ENCODE measurements around the gene TAF8.

Gene TAF8

DNA sequence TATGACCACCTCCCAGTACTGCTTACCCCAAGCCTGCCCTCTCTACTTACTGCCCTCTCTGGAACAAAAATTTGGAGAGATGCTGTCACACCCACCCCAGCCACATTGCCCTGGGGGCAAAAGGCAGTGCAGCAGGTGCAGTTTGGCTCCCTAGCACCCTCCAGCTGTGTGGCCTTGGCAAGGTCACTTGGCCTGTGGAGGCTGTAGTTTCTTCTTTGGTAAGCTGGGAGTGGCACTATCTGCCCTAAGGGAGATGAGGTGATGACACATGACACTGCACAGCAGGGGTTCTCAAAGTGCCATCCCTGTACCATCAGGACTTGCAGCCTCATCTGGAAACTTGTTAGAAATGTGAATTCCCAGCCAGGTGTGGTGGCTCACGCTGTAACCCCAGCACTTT lies 44.8 kb downstream of the TAF8 start:
- ATAC-seq = no peak
- H3K9me3 Mint-ChIP-seq = no peaks in the 10 kb centered on the region
- H3K4me1 Mint-ChIP-seq = peaks cover 43% of the 10 kb centered on the region
- H3K4me3 Mint-ChIP-seq = no peak overlapping the region
- peak overlapping the region; percentile 26 for H3K27ac Mint-ChIP-seq
- H3K36me3 Mint-ChIP-seq = no peaks in the 10 kb centered on the region
- DNase-seq (ENCODE audit: low spot score in 2 of 2) = no peak

DNA sequence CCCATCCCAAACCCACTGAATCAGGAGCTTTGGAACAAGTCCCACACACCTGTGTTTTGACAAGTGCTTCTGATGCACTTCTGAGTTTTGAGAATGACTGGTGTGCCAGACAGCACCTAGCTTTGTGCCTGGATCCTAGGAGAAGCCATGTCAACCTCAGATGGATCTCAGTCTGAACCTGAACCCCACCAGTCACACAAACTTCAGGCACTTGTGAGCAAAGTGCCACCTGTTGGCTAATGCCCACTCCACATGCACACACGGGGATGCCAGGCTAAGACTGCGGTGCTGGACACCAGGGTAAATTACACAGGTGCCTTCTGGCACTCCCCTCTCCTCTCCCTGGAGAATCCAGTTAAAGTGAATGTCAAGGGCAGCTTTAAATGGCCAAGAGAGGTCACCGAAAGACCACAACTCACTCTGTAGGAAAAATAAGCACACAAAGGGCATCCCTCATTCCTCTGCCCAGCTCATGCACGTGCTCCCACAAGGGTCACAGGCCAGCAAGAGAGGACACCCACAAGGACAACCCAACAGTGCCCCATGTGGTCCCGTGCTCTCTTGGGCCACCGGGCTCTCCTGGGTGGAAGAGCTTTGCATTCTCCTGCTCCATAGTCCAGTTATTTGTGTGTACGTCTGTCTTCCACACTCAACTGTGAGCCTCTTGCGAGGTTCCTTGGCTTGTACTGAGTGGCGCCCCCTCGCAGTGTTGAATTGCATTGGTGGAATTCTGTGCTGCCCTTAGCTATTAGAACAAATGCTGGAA lies 45.6 kb downstream of the TAF8 start:
- Mint-ChIP-seq H3K4me1 (peaks cover 50% of the 10 kb centered on the region), H3K9me3 (no peaks in the 10 kb centered on the region), H3K4me3 (no peak overlapping the region), H3K27ac (peak overlapping the region; percentile 26), H3K36me3 (no peaks in the 10 kb centered on the region)
- DNase-seq (ENCODE audit: low spot score in 2 of 2) (no peak), ATAC-seq (no peak)

DNA sequence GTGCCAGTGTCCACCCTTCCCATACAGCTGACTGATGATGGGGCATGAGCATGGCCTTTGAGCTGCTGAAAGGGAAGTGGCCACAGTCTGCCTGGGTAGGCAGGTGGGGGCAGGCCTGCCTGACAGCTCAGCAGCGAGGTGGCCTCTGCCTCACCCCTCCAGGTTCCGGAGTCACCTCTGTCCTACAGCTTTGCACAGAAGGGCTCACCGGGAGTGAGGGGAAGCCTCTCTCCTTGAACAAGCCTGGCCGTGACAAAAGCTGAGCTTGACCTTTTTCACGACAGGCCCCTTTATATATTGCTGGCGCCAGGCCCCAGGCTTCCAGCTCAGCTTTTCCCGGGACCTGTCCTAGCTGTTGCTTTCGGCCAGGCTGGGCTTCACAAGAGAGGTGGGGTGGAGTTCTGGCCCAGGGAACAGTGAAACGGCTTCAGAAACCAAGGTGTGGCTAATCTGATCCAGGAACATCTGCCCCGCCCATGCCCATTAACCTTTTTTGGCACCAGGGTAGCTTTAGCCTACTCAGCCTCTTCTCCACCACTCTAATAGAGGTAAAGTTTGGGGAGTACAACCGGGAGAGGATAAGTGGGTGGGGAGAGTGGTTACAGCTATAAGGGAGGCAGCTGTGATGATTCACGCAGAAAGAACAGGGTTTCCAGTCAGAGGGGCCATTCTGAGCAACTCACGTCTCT lies 49.2 kb downstream of the TAF8 start:
- Mint-ChIP-seq H3K4me1 (peaks cover 73% of the 10 kb centered on the region), H3K27ac (peak overlapping the region; percentile 97), H3K36me3 (peaks cover 11% of the 10 kb centered on the region), H3K9me3 (no peaks in the 10 kb centered on the region), H3K4me3 (peak overlapping the region; percentile 70)
- ATAC-seq = peak; percentile 78
- DNase-seq (ENCODE audit: low spot score in 2 of 2) = peak in 1 of 2 donors; percentile 77

DNA sequence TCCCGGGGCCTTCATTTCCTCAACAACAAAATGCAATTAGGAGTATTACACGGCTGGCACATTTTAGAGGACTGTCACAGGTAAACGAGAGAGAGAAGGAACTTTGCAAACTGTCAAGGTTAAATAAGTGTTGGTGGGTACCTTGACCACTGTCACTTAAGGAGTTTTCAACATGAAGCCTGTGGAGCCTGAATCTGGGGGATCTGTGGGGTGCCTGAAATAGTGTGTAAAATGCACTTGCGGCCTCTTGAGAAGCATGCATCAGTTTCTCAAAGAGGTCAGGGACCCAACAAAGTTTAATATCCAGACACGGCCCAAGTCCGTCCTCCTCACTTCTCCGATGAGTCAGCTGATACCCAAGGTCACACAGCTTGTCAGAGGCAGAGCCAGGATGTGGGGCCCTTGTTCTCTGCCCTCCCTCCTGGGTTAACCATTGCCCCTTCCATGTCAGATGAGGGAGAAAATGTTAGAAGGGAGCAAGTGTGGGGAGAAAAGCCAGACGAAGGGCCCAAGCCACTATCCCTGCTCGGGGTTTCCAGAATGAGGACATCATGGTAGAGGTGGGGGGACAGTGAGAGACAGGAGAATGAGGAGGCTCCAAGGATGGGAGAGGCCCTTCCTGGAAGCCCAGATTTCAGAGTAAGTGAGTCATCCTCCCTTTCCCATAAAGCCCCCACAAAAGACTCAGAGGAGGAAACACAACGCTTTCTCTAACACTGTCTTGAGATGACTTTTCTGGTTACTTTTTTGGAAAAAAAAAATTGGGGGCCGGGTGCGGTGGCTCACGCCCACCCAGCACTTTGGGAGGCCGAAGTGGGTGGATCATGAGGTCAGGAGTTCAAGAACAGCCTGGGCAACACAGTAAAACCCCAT lies 49.9 kb downstream of the TAF8 start:
- Mint-ChIP-seq H3K4me3 (peak overlapping the region; percentile 70), H3K27ac (peak overlapping the region; percentile 97), H3K9me3 (no peaks in the 10 kb centered on the region), H3K4me1 (peaks cover 73% of the 10 kb centered on the region), H3K36me3 (peaks cover 11% of the 10 kb centered on the region)
- peak; percentile 76 for ATAC-seq
- DNase-seq (ENCODE audit: low spot score in 2 of 2) = peak; percentile 30 to 87

DNA sequence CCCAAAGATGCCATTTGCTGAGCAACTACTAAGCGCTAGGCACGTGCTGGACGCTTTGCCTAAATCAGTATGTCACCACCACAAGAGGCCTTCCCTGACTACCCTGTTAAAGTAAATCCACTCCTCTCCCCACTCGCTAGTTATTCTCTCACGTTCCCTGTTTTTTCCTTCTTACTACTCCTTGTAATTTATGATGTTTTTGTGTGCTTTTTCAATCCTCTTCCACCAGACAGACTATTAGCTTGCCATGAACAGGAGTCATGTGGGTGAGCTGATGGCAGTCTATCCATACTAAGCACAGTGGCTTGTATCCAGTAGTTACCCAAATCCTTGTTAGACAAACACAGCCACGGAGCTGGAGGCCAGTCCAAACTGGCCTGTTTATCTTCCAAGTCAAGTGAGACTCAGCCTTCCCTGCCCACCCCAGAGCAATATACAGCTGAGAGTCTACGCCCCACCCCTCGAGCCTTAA lies 50.9 kb downstream of the TAF8 start:
- peak overlapping the region; percentile 70 for H3K4me3 Mint-ChIP-seq

DNA sequence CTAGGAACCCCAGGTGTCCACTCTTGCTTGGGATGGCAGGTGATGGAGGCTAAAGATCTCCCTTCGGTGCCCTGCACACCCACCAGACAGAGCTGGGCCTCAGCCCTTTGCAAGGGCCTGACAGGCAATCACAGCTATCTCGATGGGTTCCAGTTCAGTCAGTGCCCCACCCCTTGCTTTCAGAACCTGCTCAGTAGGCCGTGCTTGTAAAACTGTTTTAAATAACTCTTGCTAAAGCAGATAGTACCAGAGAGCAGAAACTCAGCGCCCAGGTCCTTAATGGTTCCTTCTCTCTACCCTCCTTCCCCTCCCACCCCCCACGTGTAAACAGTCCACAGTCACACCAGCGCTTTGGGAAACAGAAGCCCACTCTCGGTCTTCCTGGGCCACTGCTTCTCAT lies 52.9 kb downstream of the TAF8 start:
- ATAC-seq = no peak
- peaks cover 11% of the 10 kb centered on the region for H3K36me3 Mint-ChIP-seq
- H3K27ac Mint-ChIP-seq = peak overlapping the region; percentile 97
- DNase-seq (ENCODE audit: low spot score in 2 of 2) = no peak
- peak overlapping the region; percentile 69 for H3K4me3 Mint-ChIP-seq
- H3K9me3 Mint-ChIP-seq = no peaks in the 10 kb centered on the region
- peaks cover 55% of the 10 kb centered on the region for H3K4me1 Mint-ChIP-seq

More for the DNA sequence above, 50.9 kb downstream of the TAF8 start:
- H3K36me3 Mint-ChIP-seq = peaks cover 11% of the 10 kb centered on the region
- ATAC-seq = no peak
- no peak for DNase-seq (ENCODE audit: low spot score in 2 of 2)
- no peaks in the 10 kb centered on the region for H3K9me3 Mint-ChIP-seq
- H3K4me1 Mint-ChIP-seq = peaks cover 72% of the 10 kb centered on the region
- peak overlapping the region; percentile 97 for H3K27ac Mint-ChIP-seq

DNA sequence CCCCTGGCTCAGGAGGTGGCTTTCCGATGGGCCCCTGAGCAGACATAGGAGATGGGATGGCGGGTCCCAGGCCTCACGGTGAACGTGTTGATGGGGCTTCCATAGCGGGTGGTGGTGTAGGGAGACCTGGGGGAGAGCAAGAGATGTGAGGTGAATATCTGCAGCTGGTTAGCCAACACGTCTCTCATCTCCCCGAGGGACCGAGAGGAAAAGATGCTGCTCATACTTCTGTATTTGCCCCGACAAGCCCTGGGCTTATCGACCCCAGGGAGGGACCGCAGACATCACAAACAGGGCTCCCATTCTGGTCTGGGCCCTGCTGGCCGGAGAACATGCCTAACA lies 53.4 kb downstream of the TAF8 start:
- peak overlapping the region; percentile 97 for H3K27ac Mint-ChIP-seq
- DNase-seq (ENCODE audit: low spot score in 2 of 2) = no peak
- peaks cover 49% of the 10 kb centered on the region for H3K4me1 Mint-ChIP-seq
- H3K36me3 Mint-ChIP-seq = peaks cover 11% of the 10 kb centered on the region
- H3K4me3 Mint-ChIP-seq = peak overlapping the region; percentile 69
- peak; percentile 0 for ATAC-seq
- no peaks in the 10 kb centered on the region for H3K9me3 Mint-ChIP-seq

DNA sequence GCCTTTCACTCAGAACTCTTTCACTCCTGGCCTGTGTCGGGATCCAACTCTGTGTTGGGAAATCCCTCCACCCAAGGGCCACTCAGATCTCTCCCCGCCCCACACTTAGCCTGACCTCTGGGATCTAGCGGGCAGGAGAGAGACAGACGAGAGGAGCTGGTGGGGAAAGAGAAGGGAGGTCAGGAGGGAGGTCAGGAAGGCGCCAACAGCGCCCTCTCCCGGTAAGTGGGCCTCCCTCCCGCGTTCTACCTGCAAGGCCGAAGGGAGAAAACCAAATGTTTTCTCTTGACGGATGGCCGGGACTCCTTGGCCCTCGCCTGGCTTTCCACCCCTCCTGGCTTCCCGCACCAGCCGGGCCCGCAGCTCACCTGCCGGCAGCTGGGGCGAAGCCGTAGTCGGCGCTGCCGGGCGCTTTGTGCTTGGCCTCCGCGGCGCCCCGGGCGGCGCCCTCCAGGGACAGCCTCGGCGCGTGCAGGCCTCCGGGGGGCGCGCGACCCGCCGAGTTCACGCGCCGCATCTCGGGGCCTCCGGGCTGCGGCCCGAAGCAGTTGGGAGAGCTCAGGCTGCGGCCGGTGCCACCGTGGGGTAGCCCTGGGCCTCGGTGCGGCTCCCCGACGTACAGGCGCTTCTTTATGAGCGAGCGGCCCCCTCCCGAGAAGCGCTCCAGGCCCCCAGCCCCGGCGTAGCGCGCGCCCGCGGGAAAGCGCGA lies 53.9 kb downstream of the TAF8 start:
- no peaks in the 10 kb centered on the region for H3K9me3 Mint-ChIP-seq
- peaks cover 44% of the 10 kb centered on the region for H3K4me1 Mint-ChIP-seq
- ATAC-seq (peak; percentile 74), DNase-seq (ENCODE audit: low spot score in 2 of 2) (peak; percentile 81 to 93)
- H3K27ac Mint-ChIP-seq = peak overlapping the region; percentile 97
- peak overlapping the region; percentile 69 for H3K4me3 Mint-ChIP-seq
- peaks cover 11% of the 10 kb centered on the region for H3K36me3 Mint-ChIP-seq

DNA sequence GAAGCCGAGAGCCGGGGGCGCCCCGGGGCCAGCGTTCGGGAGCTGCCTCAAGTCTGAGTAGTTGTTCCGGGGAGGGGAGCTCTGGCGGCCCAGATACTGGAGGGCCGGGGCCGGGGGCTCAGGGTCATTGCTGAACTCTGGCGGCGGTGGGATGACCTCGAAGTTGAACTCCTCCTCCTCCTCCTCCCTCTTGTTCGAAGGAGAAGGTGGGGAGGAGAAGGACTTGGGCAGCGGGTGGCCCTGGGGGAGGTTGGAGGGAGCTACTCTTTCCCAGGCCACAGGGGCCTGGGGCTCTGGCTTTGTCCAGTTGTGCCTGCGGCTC lies 54.4 kb downstream of the TAF8 start:
- peaks cover 39% of the 10 kb centered on the region for H3K4me1 Mint-ChIP-seq
- ATAC-seq (peak; percentile 5), DNase-seq (ENCODE audit: low spot score in 2 of 2) (no peak)
- no peaks in the 10 kb centered on the region for H3K9me3 Mint-ChIP-seq
- H3K36me3 Mint-ChIP-seq = peaks cover 11% of the 10 kb centered on the region
- peak overlapping the region; percentile 69 for H3K4me3 Mint-ChIP-seq
- H3K27ac Mint-ChIP-seq = peak overlapping the region; percentile 23

DNA sequence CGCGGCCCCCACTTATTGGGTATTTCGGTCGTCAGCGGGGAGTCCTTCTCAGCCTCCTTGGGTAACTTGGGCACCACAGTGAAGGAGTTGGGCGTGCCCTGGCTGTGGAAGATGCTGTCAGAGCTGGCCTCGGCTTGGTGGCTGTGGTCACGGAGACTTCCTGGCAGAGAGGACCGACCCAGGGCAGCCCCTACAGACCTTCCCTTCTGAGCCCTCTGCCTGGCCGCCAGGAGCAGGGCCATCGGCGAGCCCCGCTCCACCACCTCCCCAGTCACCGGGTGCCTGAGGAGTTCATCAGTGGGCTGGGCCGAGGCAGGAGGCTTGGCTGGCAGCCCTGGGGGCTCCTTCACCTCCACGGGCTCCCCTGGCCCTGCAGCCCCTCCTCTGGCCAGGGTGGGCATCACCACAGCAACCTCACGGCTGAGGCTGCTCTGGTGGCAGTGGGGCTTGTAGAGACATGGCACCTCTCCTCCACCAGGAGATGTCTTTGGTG lies 54.9 kb downstream of the TAF8 start:
- Mint-ChIP-seq H3K36me3 (peaks cover 11% of the 10 kb centered on the region), H3K4me1 (peaks cover 35% of the 10 kb centered on the region), H3K4me3 (peak overlapping the region; percentile 69), H3K9me3 (no peaks in the 10 kb centered on the region), H3K27ac (peak overlapping the region; percentile 23)
- ATAC-seq (no peak), DNase-seq (ENCODE audit: low spot score in 2 of 2) (no peak)

DNA sequence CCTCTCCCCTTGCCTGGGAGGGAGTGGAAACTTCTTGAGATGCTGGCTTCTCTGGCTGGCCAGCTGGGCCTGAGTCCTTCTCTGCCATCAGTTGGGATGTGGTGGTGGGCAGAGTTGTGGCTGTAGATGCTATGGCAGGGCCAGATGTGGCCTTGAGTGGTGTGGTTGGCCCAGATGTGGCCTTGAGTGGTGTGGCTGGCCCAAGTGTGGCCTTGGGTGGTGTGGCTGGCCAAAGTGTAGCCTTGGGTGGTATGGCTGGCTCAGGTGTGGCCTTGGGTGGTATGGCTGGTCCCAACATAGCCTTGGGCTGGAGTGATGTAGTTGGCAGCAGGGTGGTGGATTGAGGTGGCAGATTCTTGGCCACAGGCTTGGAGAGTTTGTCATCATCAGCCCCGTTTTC lies 55.4 kb downstream of the TAF8 start:
- H3K36me3 Mint-ChIP-seq = peaks cover 11% of the 10 kb centered on the region
- peak overlapping the region; percentile 23 for H3K27ac Mint-ChIP-seq
- ATAC-seq = no peak
- DNase-seq (ENCODE audit: low spot score in 2 of 2) = no peak
- H3K4me3 Mint-ChIP-seq = peak overlapping the region; percentile 69
- peaks cover 30% of the 10 kb centered on the region for H3K4me1 Mint-ChIP-seq
- no peaks in the 10 kb centered on the region for H3K9me3 Mint-ChIP-seq

DNA sequence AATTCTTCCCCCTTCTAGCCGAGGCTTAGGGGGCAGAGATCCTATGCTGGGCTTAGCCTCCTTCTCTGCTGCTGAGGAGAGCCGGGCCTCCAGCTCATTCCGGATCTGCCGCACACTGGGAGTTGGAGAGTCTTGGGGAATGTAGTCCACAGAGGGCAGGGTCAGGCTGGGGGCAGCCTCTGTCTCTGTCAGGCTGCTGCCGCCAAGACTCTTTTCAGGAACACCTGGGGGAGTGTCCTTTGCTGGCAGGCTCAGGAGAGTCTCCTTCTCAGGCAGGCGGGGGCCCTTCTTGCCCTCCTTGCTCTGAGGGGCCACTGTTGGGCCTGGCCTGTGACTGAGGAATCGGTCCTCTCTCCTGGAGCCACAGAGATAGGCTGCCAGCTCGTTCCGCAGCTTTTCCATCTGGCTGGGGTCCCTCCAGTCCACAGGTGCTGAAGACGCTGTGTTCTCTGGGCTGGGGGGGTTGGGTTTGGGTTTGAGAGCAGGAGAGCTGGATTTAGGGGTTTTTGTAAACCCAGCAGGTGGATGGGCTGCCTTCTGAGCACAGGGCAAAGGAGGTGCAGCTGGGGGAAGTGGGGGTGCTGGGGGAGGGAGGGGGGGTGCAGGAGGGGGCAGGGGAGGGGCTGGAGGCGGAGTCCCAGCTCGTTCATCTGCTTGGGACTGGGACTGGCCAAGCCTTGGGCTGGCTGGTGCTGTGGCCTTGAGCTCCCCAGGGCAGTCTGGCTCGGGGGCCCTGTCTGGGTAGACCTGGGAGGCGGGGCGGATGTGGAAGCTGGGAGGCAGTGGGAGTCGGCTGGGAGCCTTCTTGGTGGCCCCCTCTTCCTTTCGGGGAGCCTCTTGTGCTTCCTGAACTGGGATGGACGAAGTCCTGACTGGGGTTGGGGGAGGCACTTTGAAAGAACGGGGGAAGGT lies 56.0 kb downstream of the TAF8 start:
- ATAC-seq (no peak), DNase-seq (ENCODE audit: low spot score in 2 of 2) (no peak)
- Mint-ChIP-seq H3K9me3 (no peaks in the 10 kb centered on the region), H3K4me3 (no peak overlapping the region), H3K4me1 (peaks cover 24% of the 10 kb centered on the region), H3K36me3 (peaks cover 11% of the 10 kb centered on the region), H3K27ac (no peak overlapping the region)

DNA sequence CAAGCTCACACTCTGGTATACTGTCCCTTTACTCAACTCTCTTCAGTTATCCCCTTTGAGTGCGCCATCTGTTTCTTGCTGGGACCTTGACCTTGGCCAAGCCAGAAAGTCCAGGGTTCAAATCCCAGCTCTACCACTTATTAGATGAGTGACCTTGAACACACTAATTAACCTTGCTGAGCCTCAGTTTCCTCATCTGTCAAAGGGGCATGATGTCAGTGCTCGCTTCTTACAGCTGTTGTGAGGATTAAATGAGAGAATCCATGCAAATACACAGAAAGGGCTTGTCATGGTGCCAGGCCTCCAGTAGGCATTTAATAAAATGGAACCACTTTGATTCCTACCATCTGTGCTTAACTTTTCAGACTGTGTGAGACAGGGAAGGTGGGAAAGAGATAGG lies 57.7 kb downstream of the TAF8 start:
- Mint-ChIP-seq H3K4me1 (peaks cover 10% of the 10 kb centered on the region), H3K4me3 (no peak overlapping the region), H3K27ac (no peak overlapping the region), H3K9me3 (no peaks in the 10 kb centered on the region), H3K36me3 (peaks cover 8% of the 10 kb centered on the region)
- ATAC-seq = no peak
- DNase-seq (ENCODE audit: low spot score in 2 of 2) = no peak

DNA sequence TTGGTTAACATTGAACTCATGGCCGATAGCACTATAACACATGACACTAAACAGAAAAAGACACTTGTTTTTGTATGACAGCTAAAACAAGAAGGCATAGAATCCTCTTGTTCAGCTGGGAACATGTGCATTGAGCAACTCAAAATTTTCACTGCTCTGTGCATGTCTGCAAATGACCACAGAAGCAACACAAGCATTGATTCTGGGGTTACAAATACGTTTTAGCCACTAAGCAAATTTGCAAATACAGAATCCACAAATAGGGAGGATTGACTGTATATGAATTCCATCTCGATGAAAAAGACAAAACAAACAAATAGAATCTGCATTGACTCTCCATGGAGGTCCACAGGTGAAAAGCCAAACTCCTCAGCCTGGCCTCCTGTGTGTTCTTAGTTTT lies 60.4 kb downstream of the TAF8 start:
- DNase-seq (ENCODE audit: low spot score in 2 of 2) (no peak), ATAC-seq (no peak)
- H3K4me3 Mint-ChIP-seq = no peak overlapping the region
- H3K36me3 Mint-ChIP-seq = no peaks in the 10 kb centered on the region
- no peaks in the 10 kb centered on the region for H3K4me1 Mint-ChIP-seq
- no peak overlapping the region for H3K27ac Mint-ChIP-seq
- no peaks in the 10 kb centered on the region for H3K9me3 Mint-ChIP-seq

Data from stimulated activated effector memory CD8-positive, alpha-beta T cell treated with anti-CD3 and anti-CD28 coated beads, Interleukin-12 subunit alpha, Interleukin-12 subunit beta, amount 100 ng/mL, for 72 hours (primary cell).